ENCODE data around the gene TMEM141. TPM values are rescaled to one million over a fixed set of nuclear protein-coding genes. Genes with fewer than 3 reads are reported as not detected.

Gene TMEM141
- total RNA-seq, 1 donor: 30.8 TPM

DNA sequence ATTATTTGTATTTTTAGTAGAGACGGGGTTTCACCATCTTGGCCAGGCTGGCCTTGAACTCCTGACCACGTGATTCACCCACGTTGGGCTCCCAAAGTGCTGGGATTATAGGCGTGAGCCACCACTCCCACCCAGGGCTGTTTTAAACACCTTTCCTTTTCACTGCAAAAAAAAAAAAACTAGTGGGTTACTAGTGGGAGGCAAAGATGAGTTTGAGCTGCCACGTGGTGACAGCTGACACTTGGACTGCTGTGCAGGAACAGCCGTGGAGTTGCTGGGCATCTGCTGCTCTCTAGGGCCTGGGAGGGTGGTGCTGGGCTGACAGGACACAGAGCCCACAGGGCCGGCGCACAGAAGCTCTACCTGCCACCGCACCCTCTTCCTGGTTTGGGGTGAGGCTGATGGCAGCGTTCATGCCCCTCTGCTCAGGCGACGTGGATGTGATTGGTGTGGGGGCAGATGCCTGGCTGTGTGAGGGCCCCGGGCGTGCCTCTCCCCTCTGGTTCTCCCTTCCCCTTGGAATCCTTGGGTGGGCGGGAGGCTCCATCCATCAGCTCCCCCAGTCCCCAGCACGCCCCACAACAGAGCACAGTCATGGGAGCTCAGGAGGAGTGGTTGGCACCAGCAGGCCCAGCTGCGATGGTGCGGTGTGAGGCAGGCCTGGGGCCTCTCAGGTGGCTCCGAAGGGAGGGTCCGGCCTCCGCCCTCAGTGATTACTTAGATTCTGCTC lies 33.5 kb downstream of the TMEM141 start:
- TF ChIP-seq, protein P1, sequence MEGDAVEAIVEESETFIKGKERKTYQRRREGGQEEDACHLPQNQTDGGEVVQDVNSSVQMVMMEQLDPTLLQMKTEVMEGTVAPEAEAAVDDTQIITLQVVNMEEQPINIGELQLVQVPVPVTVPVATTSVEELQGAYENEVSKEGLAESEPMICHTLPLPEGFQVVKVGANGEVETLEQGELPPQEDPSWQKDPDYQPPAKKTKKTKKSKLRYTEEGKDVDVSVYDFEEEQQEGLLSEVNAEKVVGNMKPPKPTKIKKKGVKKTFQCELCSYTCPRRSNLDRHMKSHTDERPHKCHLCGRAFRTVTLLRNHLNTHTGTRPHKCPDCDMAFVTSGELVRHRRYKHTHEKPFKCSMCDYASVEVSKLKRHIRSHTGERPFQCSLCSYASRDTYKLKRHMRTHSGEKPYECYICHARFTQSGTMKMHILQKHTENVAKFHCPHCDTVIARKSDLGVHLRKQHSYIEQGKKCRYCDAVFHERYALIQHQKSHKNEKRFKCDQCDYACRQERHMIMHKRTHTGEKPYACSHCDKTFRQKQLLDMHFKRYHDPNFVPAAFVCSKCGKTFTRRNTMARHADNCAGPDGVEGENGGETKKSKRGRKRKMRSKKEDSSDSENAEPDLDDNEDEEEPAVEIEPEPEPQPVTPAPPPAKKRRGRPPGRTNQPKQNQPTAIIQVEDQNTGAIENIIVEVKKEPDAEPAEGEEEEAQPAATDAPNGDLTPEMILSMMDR (IDR thresholded peaks at IDR 0.05; ENCODE audit: insufficient read depth, low read length): no peak
- H3K4me3 ChIP-seq (ENCODE audit: low read depth, low read length): no peak overlapping the region
- no peak for DNase-seq (ENCODE audit: low read depth)

DNA sequence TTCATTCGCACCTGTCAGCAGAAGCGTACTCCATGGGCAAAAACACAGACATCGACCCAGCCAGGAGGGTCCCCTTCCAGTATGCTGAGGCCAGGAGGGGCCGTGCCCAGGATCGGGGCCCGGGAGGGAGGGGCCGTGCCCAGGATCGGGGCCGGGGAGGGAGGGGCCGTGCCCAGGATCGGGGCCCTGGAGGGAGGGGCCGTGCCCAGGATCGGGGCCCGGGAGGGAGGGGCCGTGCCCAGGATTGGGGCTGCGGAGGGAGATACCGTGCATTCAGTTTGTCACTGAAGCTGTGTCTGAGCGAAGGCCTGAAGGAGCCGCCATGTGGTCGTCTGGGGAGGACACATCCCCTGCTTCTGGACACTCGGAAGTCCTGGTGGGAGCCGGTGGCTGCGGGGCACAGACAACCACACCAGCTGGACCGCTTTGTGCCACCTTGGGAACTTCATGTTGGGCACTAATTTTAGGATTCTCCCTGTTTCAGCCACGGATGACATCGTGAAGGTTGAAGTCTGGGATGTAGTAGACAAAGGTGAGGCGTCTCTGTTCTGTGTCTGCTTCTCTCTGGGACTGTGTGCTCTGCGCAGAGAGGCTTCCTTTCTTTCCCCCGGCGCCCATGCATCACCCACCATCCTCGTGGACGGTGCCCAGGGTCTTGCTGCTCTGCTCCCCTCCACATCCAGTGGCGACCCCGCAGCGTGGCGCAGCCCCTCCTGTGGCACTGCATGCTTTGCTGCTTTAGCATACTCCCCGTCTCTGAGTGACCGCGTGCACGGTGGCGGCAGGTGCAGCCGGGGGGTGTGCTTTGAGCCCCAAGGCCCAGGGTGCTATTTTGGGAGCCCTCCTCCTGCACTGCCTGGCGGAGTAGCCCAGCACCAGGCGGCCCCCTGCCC lies 34.4 kb downstream of the TMEM141 start:
- no peak overlapping the region for H3K4me3 ChIP-seq (ENCODE audit: low read depth, low read length)
- DNase-seq (ENCODE audit: low read depth): no peak
- TF ChIP-seq, protein P1 (IDR thresholded peaks at IDR 0.05; ENCODE audit: insufficient read depth, low read length): no peak

- H3K4me3 ChIP-seq (ENCODE audit: low read depth, low read length): no peak overlapping the region
- TF ChIP-seq, protein P1 (IDR thresholded peaks at IDR 0.05; ENCODE audit: insufficient read depth, low read length): no peak
- DNase-seq (ENCODE audit: low read depth): no peak
Measured at GRCh38 chr9:136826188-136826541, 35.0 kb downstream of the TMEM141 start.

- TF ChIP-seq, protein P1 (IDR thresholded peaks at IDR 0.05; ENCODE audit: insufficient read depth, low read length): no peak
- H3K4me3 ChIP-seq (ENCODE audit: low read depth, low read length): no peak overlapping the region
- no peak for DNase-seq (ENCODE audit: low read depth)
Measured at GRCh38 chr9:136826703-136827582, 35.8 kb downstream of the TMEM141 start.

- TF ChIP-seq, protein P1 (IDR thresholded peaks at IDR 0.05; ENCODE audit: insufficient read depth, low read length): no peak
- H3K4me3 ChIP-seq (ENCODE audit: low read depth, low read length): no peak overlapping the region
- no peak for DNase-seq (ENCODE audit: low read depth)
Measured at GRCh38 chr9:136827794-136828473, 36.8 kb downstream of the TMEM141 start.
